HepG2 (cell line): ENCODE results near the gene MYO10. TPM values are rescaled to one million over a fixed set of nuclear protein-coding genes. Genes with fewer than 3 reads are reported as not detected.

Source experiments
- ATAC-seq: fragments of 200-7000 bp; cut with Tn5 transposase; 3 replicates; pipeline ENCODE4 v1.9.1; 2020; ENCODE audit warnings: mild to moderate bottlenecking, moderate library complexity
- BruUV-seq: library from RNA; stranded (reverse); fragments of 400-500 nt; replicated peaks from 2 replicates; lab custom pipeline; 2021; lab: Mats Ljungman, UMichigan
- CTCF ChIA-PET: fragments of 300-600 bp; formaldehyde crosslinking; extraction: SDS; loops from one replicate; lab custom pipeline; 2021; ENCODE audit warnings: low total read pairs, inconsistent platforms, low intra/inter-chr PET ratio; lab: Yijun Ruan, JAX
- POLR2A ChIA-PET: fragments of 350-600 bp; sonication (Branson Sonifier 250); formaldehyde crosslinking; loops from one replicate; lab custom pipeline; 2020; ENCODE audit warnings: antibody characterized with exemption, inconsistent platforms; lab: Yijun Ruan, JAX
- DNase-seq: peaks from one replicate; pipeline ENCODE4 v3.0.0-alpha.2; 2015; ENCODE audit warnings: low spot score
- FAIRE-seq: peaks from 3 replicates; lab custom pipeline; 2011; peaks lifted over from hg19 to GRCh38; lab: Jason Lieb, UNC
- H2AFZ ChIP-seq: one replicate; pipeline ENCODE4 v1.6.1; 2011; ENCODE audit warnings: low read length, inconsistent platforms
- H3K27ac ChIP-seq: fragments of 300-600 bp; 3 replicates; pipeline ENCODE4 v1.8.0; 2011; ENCODE audit warnings: mixed run types, mild to moderate bottlenecking, mixed read lengths, low read length, inconsistent platforms; ENCODE audit not compliant: insufficient read depth; ENCODE audit errors: extremely low read length
- H3K27me3 ChIP-seq, 2 experiments: fragments of 200-600 bp in 1 of 2; 2 replicates in 1 of 2; 3 replicates in 1 of 2; pipeline versions ENCODE4 v1.6.0 to v1.8.0; 2011; ENCODE audit warnings: low read length in 2 of 2, mild to moderate bottlenecking in 2 of 2, moderate library complexity in 2 of 2, inconsistent platforms in 1 of 2; ENCODE audit not compliant: insufficient read depth in 2 of 2, control insufficient read depth in 1 of 2
- H3K36me3 ChIP-seq, 2 experiments: fragments of 200-600 bp in 1 of 2; replicated peaks in 1 of 2; 2 replicates in 1 of 2; 3 replicates in 1 of 2; pipeline versions ENCODE4 v1.5.1 to v1.8.0; 2011; ENCODE audit warnings: low read length in 2 of 2, inconsistent platforms in 1 of 2; ENCODE audit not compliant: insufficient read depth in 2 of 2, control insufficient read depth in 1 of 2
- H3K4me1 ChIP-seq: 2 replicates; pipeline ENCODE4 v1.5.1; 2012; ENCODE audit warnings: low read length, inconsistent platforms; ENCODE audit not compliant: insufficient read depth
- H3K4me2 ChIP-seq: 2 replicates; pipeline ENCODE4 v1.6.0; 2011; ENCODE audit warnings: low read depth, low read length, inconsistent platforms
- H3K4me3 ChIP-seq, 3 experiments: fragments of 200-600 bp in 1 of 3; sonication (generic), shearing (Covaris generic) in 1 of 3; replicated peaks in 1 of 3; 2 replicates each; pipeline ENCODE4 v1.5.1; 2011 to 2016; ENCODE audit warnings: low read length in 3 of 3, inconsistent platforms in 2 of 3, low read depth in 2 of 3, mild to moderate bottlenecking in 2 of 3, control low read depth in 1 of 3, mixed read lengths in 1 of 3; ENCODE audit not compliant: insufficient read depth in 1 of 3
- H3K79me2 ChIP-seq: one replicate; pipeline ENCODE4 v1.6.1; 2011; ENCODE audit warnings: low read length, inconsistent platforms; ENCODE audit not compliant: insufficient read depth
- H3K9ac ChIP-seq: 2 replicates; pipeline ENCODE4 v1.6.0; 2011; ENCODE audit warnings: mild to moderate bottlenecking, low read depth, low read length, inconsistent platforms; ENCODE audit not compliant: insufficient read depth
- H3K9me3 ChIP-seq: 2 replicates; pipeline ENCODE4 v1.5.1; 2012; ENCODE audit warnings: mild to moderate bottlenecking, low read length
- H4K20me1 ChIP-seq: 2 replicates; pipeline ENCODE4 v1.6.0; 2011; ENCODE audit warnings: inconsistent platforms, mild to moderate bottlenecking, low read length, moderate library complexity; ENCODE audit not compliant: insufficient read depth
- CHD4 ChIP-seq: fragments of 200-600 bp; sonication (generic); IDR thresholded peaks from 2 replicates; pipeline ENCODE4 v1.7.0; 2017; ENCODE audit warnings: mild to moderate bottlenecking, low read length, borderline replicate concordance
- HDAC1 ChIP-seq: sonication (generic); formaldehyde crosslinking; IDR thresholded peaks from 2 replicates; pipeline ENCODE4 v1.5.1; 2020; ENCODE audit warnings: mild to moderate bottlenecking, missing genetic modification reagents
- MED13 ChIP-seq: sonication (generic); formaldehyde crosslinking; IDR thresholded peaks from 2 replicates; pipeline ENCODE4 v1.5.0; 2020; ENCODE audit warnings: missing genetic modification reagents
- MXI1 ChIP-seq: IDR thresholded peaks from 3 replicates; pipeline ENCODE4 v1.6.1; 2012; ENCODE audit warnings: low read depth, low read length, inconsistent platforms, borderline replicate concordance
- NFYC ChIP-seq: IDR thresholded peaks from 2 replicates; pipeline ENCODE4 v1.6.1; 2016; ENCODE audit warnings: missing genetic modification reagents, missing compliant biosample characterization
- NR2F2 ChIP-seq: IDR thresholded peaks from 2 replicates; pipeline ENCODE4 v1.6.1; 2012; ENCODE audit warnings: low read depth, inconsistent platforms, borderline replicate concordance
- RFX5 ChIP-seq: IDR thresholded peaks from 2 replicates; pipeline ENCODE4 v1.6.1; 2011; ENCODE audit warnings: low read depth, low read length, improper control_type of control experiment
- TCF7L2 ChIP-seq: IDR thresholded peaks from 2 replicates; pipeline ENCODE4 v1.6.1; 2011; ENCODE audit warnings: mild to moderate bottlenecking, low read depth, low read length, moderate library complexity
- ZBTB21 ChIP-seq: sonication (generic); formaldehyde crosslinking; IDR thresholded peaks from 2 replicates; pipeline ENCODE4 v1.4.0; 2020; ENCODE audit warnings: missing genetic modification reagents
- ZFP90 ChIP-seq: sonication (generic); formaldehyde crosslinking; IDR thresholded peaks from 2 replicates; pipeline ENCODE4 v1.8.0; 2022; ENCODE audit warnings: missing genetic modification reagents, mild to moderate bottlenecking, inconsistent platforms, borderline replicate concordance
- ZNF737 ChIP-seq: sonication (generic); formaldehyde crosslinking; IDR thresholded peaks from 2 replicates; pipeline ENCODE4 v1.5.0; 2020; ENCODE audit warnings: missing genetic modification reagents, mild to moderate bottlenecking, borderline replicate concordance
- ZSCAN30 ChIP-seq: sonication (generic); formaldehyde crosslinking; IDR thresholded peaks from 2 replicates; pipeline ENCODE4 v1.5.0; 2020; ENCODE audit warnings: mild to moderate bottlenecking, missing genetic modification reagents
- WGBS: methylation state at CpG from one replicate; pipeline ENCODE4 v1.1.6; 2017; ENCODE audit warnings: low lambda C conversion rate; 5-methylcytosine and 5-hydroxymethylcytosine counted together
- in situ Hi-C: cut with HindIII; loops from 2 replicates; pipeline ENCODE4 v1.10.0; 2017; ENCODE audit warnings: low pct_unique_long_range_greater_than_20kb; ENCODE audit not compliant: extremely low pct_ligation_motif_present
- intact Hi-C: fragments of 100-400 bp; cut with micrococcal nuclease; formaldehyde crosslinking; loops from one replicate; pipeline ENCODE4 v1.10.0; 2022; ENCODE audit not compliant: unreplicated experiment
- polyA plus RNA-seq, 8 experiments: library from polyadenylated mRNA; depleted of rRNA in 3 of 8; stranded (reverse) in 7 of 8; unstranded in 1 of 8; fragments of >200 nt; fragmentation: Illumina TruSeq in 4 of 8; extraction: Trizol in 4 of 8; gene quantifications; 2 replicates each; pipeline versions ENCODE4 v1.2.1 to v1.2.3, GENCODE V29; 2011 to 2016; ENCODE audit warnings: low read depth in 4 of 8, missing spikeins in 1 of 8, mixed read lengths in 1 of 8; ENCODE audit not compliant: insufficient read depth in 1 of 8
- total RNA-seq, 5 experiments: library from RNA; depleted of rRNA; stranded (reverse); fragments of >200 nt; fragmentation: Illumina TruSeq; extraction: Trizol; gene quantifications; 2 replicates each; pipeline ENCODE4 v1.2.3, GENCODE V29; 2016; ENCODE audit warnings: low read depth in 1 of 5
- TF ChIP-seq, protein P1 (sequence below): sonication (generic); formaldehyde crosslinking; IDR thresholded peaks from 2 replicates; pipeline ENCODE4 v1.5.0; 2020; ENCODE audit warnings: mild to moderate bottlenecking, missing genetic modification reagents, moderate library complexity
- TF ChIP-seq, protein P2 (sequence below): IDR thresholded peaks from 2 replicates; pipeline ENCODE4 v1.6.1; 2016; ENCODE audit warnings: mild to moderate bottlenecking, missing biosample characterization, missing genetic modification reagents
- TF ChIP-seq, protein P3 (sequence below): sonication (generic); IDR thresholded peaks from 2 replicates; pipeline ENCODE4 v1.6.1; 2016; ENCODE audit warnings: low read depth, borderline replicate concordance
- TF ChIP-seq, protein P4 (sequence below): sonication (generic); formaldehyde crosslinking; IDR thresholded peaks from 2 replicates; pipeline ENCODE4 v1.8.1; 2023; ENCODE audit warnings: mild to moderate bottlenecking, missing genetic modification reagents
- TF ChIP-seq, protein P5 (sequence below): IDR thresholded peaks from 2 replicates; pipeline ENCODE4 v1.6.1; 2016; ENCODE audit warnings: missing biosample characterization, missing genetic modification reagents, low read depth

The MYO10 gene
- total and polyA plus RNA-seq, 2 of the 13 experiments (the other 11 are each of a cell fraction or from before 2014, with no cell fraction given) = 4.5 to 14.0 TPM

DNA sequence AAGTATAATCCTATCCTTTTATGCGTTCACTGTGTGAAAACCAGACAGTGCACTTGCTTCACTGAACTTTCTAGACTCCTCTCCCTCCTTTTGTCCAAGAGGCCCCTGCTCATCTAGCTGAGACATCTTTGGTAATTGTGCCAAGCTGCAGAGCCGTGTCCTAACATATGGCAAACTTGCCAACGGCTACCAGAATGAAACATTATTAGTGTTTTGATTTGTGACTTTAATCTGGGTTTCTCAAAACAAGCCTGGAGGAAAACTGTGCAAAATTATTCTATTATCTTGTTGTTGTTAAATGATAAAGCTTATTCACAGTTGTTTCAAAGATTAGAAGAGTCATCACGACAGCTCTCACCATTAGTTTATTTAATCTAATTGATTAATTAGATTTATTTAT is 240.3 kb downstream of the MYO10 start:
- H3K36me3 ChIP-seq = peaks cover 11 to 55% of the 10 kb centered on the region in 2 experiments; a peak in 4 of 5 replicates
- H3K27ac ChIP-seq = no peak overlapping the region
- DNase-seq (no peak), ATAC-seq (no peak), FAIRE-seq (no peak)
- H4K20me1 ChIP-seq = 0 out of 2 replicates have a peak, but pooled peaks cover 2% of the 10 kb centered on the region
- H3K4me2 ChIP-seq = no peak overlapping the region
- 92% methylated on average over 4 of the region's 4 CpGs for WGBS
- no peaks in the 10 kb centered on the region for H3K9me3 ChIP-seq
- no peaks in the 10 kb centered on the region for H3K79me2 ChIP-seq
- POLR2A ChIA-PET = no interaction called here
- no peaks in the 10 kb centered on the region for H3K4me1 ChIP-seq
- H3K27me3 ChIP-seq = no peaks in the 10 kb centered on the region
- CTCF ChIA-PET = no interaction called here
- TF ChIP-seq, protein P1, sequence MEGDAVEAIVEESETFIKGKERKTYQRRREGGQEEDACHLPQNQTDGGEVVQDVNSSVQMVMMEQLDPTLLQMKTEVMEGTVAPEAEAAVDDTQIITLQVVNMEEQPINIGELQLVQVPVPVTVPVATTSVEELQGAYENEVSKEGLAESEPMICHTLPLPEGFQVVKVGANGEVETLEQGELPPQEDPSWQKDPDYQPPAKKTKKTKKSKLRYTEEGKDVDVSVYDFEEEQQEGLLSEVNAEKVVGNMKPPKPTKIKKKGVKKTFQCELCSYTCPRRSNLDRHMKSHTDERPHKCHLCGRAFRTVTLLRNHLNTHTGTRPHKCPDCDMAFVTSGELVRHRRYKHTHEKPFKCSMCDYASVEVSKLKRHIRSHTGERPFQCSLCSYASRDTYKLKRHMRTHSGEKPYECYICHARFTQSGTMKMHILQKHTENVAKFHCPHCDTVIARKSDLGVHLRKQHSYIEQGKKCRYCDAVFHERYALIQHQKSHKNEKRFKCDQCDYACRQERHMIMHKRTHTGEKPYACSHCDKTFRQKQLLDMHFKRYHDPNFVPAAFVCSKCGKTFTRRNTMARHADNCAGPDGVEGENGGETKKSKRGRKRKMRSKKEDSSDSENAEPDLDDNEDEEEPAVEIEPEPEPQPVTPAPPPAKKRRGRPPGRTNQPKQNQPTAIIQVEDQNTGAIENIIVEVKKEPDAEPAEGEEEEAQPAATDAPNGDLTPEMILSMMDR = no peak
- TF ChIP-seq, protein P2, sequence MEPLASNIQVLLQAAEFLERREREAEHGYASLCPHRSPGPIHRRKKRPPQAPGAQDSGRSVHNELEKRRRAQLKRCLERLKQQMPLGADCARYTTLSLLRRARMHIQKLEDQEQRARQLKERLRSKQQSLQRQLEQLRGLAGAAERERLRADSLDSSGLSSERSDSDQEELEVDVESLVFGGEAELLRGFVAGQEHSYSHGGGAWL (CRISPR knock-in tag) = no peak
- no peak for TF ChIP-seq CHD4
- TF ChIP-seq, protein P3, sequence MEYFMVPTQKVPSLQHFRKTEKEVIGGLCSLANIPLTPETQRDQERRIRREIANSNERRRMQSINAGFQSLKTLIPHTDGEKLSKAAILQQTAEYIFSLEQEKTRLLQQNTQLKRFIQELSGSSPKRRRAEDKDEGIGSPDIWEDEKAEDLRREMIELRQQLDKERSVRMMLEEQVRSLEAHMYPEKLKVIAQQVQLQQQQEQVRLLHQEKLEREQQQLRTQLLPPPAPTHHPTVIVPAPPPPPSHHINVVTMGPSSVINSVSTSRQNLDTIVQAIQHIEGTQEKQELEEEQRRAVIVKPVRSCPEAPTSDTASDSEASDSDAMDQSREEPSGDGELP = no peak
- TF ChIP-seq NFYC (CRISPR knock-in tag) = no peak
- TF ChIP-seq RFX5 = no peak
- TF ChIP-seq TCF7L2 = no peak
- TF ChIP-seq ZFP90 (CRISPR knock-in tag) = no peak
- TF ChIP-seq MXI1 = no peak
- no peak for TF ChIP-seq ZBTB21
- no peak for TF ChIP-seq MED13
- no peak for TF ChIP-seq ZSCAN30 (CRISPR knock-in tag)
- no peak for TF ChIP-seq ZNF737 (CRISPR knock-in tag)
- TF ChIP-seq, protein P4, sequence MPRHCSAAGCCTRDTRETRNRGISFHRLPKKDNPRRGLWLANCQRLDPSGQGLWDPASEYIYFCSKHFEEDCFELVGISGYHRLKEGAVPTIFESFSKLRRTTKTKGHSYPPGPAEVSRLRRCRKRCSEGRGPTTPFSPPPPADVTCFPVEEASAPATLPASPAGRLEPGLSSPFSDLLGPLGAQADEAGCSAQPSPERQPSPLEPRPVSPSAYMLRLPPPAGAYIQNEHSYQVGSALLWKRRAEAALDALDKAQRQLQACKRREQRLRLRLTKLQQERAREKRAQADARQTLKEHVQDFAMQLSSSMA (CRISPR knock-in tag) = no peak
- no peak for TF ChIP-seq NR2F2
- TF ChIP-seq HDAC1 (CRISPR knock-in tag) = no peak
- TF ChIP-seq, protein P5, sequence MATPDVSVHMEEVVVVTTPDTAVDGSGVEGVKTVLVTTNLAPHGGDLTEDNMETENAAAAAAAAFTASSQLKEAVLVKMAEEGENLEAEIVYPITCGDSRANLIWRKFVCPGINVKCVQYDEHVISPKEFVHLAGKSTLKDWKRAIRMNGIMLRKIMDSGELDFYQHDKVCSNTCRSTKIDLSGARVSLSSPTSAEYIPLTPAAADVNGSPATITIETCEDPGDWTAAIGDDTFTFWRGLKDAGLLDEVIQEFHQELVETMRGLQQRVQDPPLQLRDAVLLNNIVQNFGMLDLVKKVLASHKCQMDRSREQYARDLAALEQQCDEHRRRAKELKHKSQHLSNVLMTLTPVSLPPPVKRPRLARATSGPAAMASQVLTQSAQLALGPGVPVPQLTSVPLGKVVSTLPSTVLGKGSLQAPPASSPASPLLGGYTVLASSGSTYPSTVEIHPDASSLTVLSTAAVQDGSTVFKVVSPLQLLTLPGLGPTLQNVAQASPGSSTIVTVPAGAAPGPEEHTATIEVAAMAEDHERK (CRISPR knock-in tag) = no peak
- no peak overlapping the region for H3K9ac ChIP-seq
- H3K4me3 ChIP-seq = no peak overlapping the region
- H2AFZ ChIP-seq = no peak overlapping the region
- in situ Hi-C loops (no loop called here), intact Hi-C loops (no loop called here)
- no TSS peak for BruUV-seq
